AG04450 (cell line): ENCODE measurements around the gene ADAMTS3. TPM values are rescaled to one million over a fixed set of nuclear protein-coding genes. Genes with fewer than 3 reads are reported as not detected.

Source experiments
- CTCF ChIA-PET: fragments of 300-600, 350-600 bp; formaldehyde crosslinking; extraction: SDS; loops from one replicate; lab custom pipeline; 2022; ENCODE audit warnings: antibody characterized with exemption, inconsistent platforms; lab: Charles Lee
- POLR2A ChIA-PET: fragments of 350-600 bp; formaldehyde crosslinking; extraction: SDS; loops from one replicate; lab custom pipeline; 2021; ENCODE audit warnings: antibody characterized with exemption, inconsistent platforms; lab: Yijun Ruan, JAX
- DNase-seq: peaks from one replicate; pipeline ENCODE4 v3.0.0-alpha.2; 2011; ENCODE audit warnings: low read depth, low spot score
- H3K27ac ChIP-seq: one replicate; pipeline ENCODE4 v1.5.1; 2012; ENCODE audit warnings: low read depth, low read length, control low read depth
- H3K27me3 ChIP-seq: one replicate; pipeline ENCODE4 v1.6.0; 2012; ENCODE audit warnings: low read length; ENCODE audit not compliant: control insufficient read depth, insufficient read depth
- H3K4me3 ChIP-seq: 2 replicates; pipeline ENCODE4 v1.5.1; 2011; ENCODE audit warnings: mild to moderate bottlenecking, low read depth, low read length, control low read depth
- H3K9me3 ChIP-seq: 2 replicates; pipeline ENCODE4 v1.5.1; 2012; ENCODE audit warnings: low read length; ENCODE audit not compliant: control insufficient read depth, insufficient read depth
- CTCF ChIP-seq: IDR thresholded peaks from 2 replicates; pipeline ENCODE4 v1.5.1; 2011; ENCODE audit warnings: low read depth, low read length, control low read depth, inconsistent platforms
- polyA plus RNA-seq: library from polyadenylated mRNA; depleted of rRNA; stranded (reverse); fragments of >200 nt; gene quantifications from 2 replicates; pipeline ENCODE4 v1.2.3, GENCODE V29; 2011

Gene ADAMTS3
- polyA plus RNA-seq, 1 experiment, result 0.77 TPM

GRCh38 chr4:72376901-72377300, 192.1 kb downstream of the ADAMTS3 start:
- no peak for DNase-seq
- POLR2A ChIA-PET, result no interaction called here
- Histone ChIP-seq H3K9me3 (no peaks in the 10 kb centered on the region), H3K27me3 (no peaks in the 10 kb centered on the region), H3K27ac (no peak overlapping the region), H3K4me3 (no peak overlapping the region)
- no peak for TF ChIP-seq CTCF
- CTCF ChIA-PET, result interaction anchor here (1.4 kb wide), 1 partner anchor 52 kb away, joined by 4 read pairs; no protein-coding TSS in a partner anchor

- POLR2A ChIA-PET, result no interaction called here
Measured at GRCh38 chr4:72375073-72375736, 193.8 kb downstream of the ADAMTS3 start.

GRCh38 chr4:72374159-72374558, 194.9 kb downstream of the ADAMTS3 start:
- ChIA-PET POLR2A (no interaction called here), CTCF (no interaction called here)
- Histone ChIP-seq H3K4me3 (no peak overlapping the region), H3K9me3 (no peaks in the 10 kb centered on the region), H3K27ac (no peak overlapping the region), H3K27me3 (no peaks in the 10 kb centered on the region)
- TF ChIP-seq CTCF, result no peak
- DNase-seq, result no peak

More at GRCh38 chr4:72375073-72375736, 193.8 kb downstream of the ADAMTS3 start:
- Histone ChIP-seq H3K9me3 (no peaks in the 10 kb centered on the region), H3K27ac (no peak overlapping the region), H3K27me3 (no peaks in the 10 kb centered on the region), H3K4me3 (no peak overlapping the region)
- CTCF ChIA-PET, result no interaction called here
- peak; percentile 11 for DNase-seq
- TF ChIP-seq CTCF, result no peak

GRCh38 chr4:72366601-72367000, 202.4 kb downstream of the ADAMTS3 start:
- no peak for TF ChIP-seq CTCF
- H3K27me3 ChIP-seq, result no peaks in the 10 kb centered on the region
- H3K4me3 ChIP-seq, result no peak overlapping the region
- ChIA-PET POLR2A (no interaction called here), CTCF (interaction anchor here (0.9 to 1.0 kb wide), 2 partner anchors 102 to 103 kb away, joined by 3 to 6 read pairs; no protein-coding TSS in a partner anchor)
- H3K27ac ChIP-seq, result no peak overlapping the region
- no peaks in the 10 kb centered on the region for H3K9me3 ChIP-seq
- DNase-seq, result no peak

GRCh38 chr4:72365981-72366380, 203.0 kb downstream of the ADAMTS3 start:
- no peak for TF ChIP-seq CTCF
- CTCF ChIA-PET, result interaction anchor here (0.9 kb wide), 1 partner anchor 104 kb away, joined by 3 read pairs; no protein-coding TSS in a partner anchor
- POLR2A ChIA-PET, result no interaction called here
- Histone ChIP-seq H3K27ac (no peak overlapping the region), H3K4me3 (no peak overlapping the region), H3K27me3 (no peaks in the 10 kb centered on the region), H3K9me3 (no peaks in the 10 kb centered on the region)
- DNase-seq, result no peak
